Karpas-422 (cell line): ENCODE results near the gene SMYD3. TPM values are rescaled to one million over a fixed set of nuclear protein-coding genes. Genes with fewer than 3 reads are reported as not detected.

Experiments
- DNase-seq: peaks from one replicate; pipeline ENCODE4 v3.0.0-alpha.2; 2015
- H2AFZ ChIP-seq: fragments of 200-600 bp; sonication (generic); 2 replicates; pipeline ENCODE4 v1.6.1; 2014; ENCODE audit warnings: antibody characterized with exemption, low read length, mixed read lengths
- H3K27ac ChIP-seq: fragments of 200-600 bp; sonication (generic); 2 replicates; pipeline ENCODE4 v1.5.1; 2014; ENCODE audit warnings: mild to moderate bottlenecking, low read length, moderate library complexity
- H3K27me3 ChIP-seq: fragments of 200-600 bp; sonication (generic); 2 replicates; pipeline ENCODE4 v1.6.1; 2014; ENCODE audit warnings: low read length, mixed read lengths
- H3K36me3 ChIP-seq: fragments of 200-600 bp; sonication (generic); 2 replicates; pipeline ENCODE4 v1.6.1; 2014; ENCODE audit warnings: low read length, mixed read lengths; ENCODE audit not compliant: insufficient read depth
- H3K4me1 ChIP-seq: fragments of 200-600 bp; sonication (generic); 2 replicates; pipeline ENCODE4 v1.6.1; 2014; ENCODE audit warnings: mild to moderate bottlenecking, low read length, mixed read lengths
- H3K4me2 ChIP-seq: fragments of 200-600 bp; sonication (generic); 2 replicates; pipeline ENCODE4 v1.6.1; 2014; ENCODE audit warnings: low read length, low read depth, mild to moderate bottlenecking; ENCODE audit not compliant: poor library complexity, severe bottlenecking
- H3K4me3 ChIP-seq: fragments of 200-600 bp; sonication (generic); 2 replicates; pipeline ENCODE4 v1.5.1; 2014; ENCODE audit warnings: mild to moderate bottlenecking, antibody characterized with exemption, low read length, mixed read lengths
- H3K79me2 ChIP-seq: fragments of 200-600 bp; sonication (generic); 2 replicates; pipeline ENCODE4 v1.6.1; 2014; ENCODE audit warnings: mild to moderate bottlenecking, low read length, mixed read lengths
- H3K9ac ChIP-seq: fragments of 200-600 bp; sonication (generic); 2 replicates; pipeline ENCODE4 v1.6.0; 2014; ENCODE audit warnings: low read length
- H3K9me2 ChIP-seq: fragments of 200-600 bp; sonication (generic), shearing (Covaris generic); replicated peaks from 2 replicates; pipeline ENCODE4 v1.6.0; 2014; ENCODE audit warnings: mild to moderate bottlenecking, low read length, moderate library complexity; ENCODE audit not compliant: insufficient read depth
- H3K9me3 ChIP-seq: fragments of 300-700, 200-600 bp; sonication (generic); 2 replicates; pipeline ENCODE4 v1.6.1; 2014; ENCODE audit warnings: low read length, mixed read lengths
- H4K20me1 ChIP-seq: fragments of 200-600 bp; sonication (generic); 2 replicates; pipeline ENCODE4 v1.6.1; 2014; ENCODE audit warnings: mild to moderate bottlenecking, antibody characterized with exemption, low read length, low read depth; ENCODE audit not compliant: insufficient read depth
- total RNA-seq: library from RNA; depleted of rRNA; stranded (reverse); fragments of >200 nt; shearing (Covaris generic); gene quantifications from 2 replicates; pipeline ENCODE4 v1.2.3, GENCODE V29; 2014; ENCODE audit warnings: low replicate concordance

Gene SMYD3
- total RNA-seq, 1 experiment from 2014 or later = 67.1 TPM

DNA sequence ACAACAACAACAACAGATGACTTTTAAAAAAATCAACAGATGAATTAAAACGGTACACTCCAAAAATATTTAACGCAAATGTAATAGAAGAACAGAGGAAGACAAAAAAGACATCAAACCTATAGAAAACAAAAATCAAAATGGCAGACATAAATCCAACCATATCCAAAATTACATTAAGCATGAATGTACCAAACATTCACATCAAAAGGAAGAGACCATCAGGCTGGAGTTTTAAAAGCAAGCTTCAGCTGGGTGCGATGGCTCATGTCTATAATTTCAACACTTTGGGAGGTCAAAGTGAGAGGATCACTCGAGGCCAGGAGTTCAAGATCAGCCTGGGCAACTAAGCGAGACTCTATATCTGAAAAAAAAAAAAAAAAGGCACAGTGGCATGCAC, 116.2 kb downstream of the SMYD3 start:
- no peak for DNase-seq
- Histone ChIP-seq H3K79me2 (no peaks in the 10 kb centered on the region), H2AFZ (no peak overlapping the region), H3K9me2 (no peaks in the 10 kb centered on the region), H3K4me3 (no peak overlapping the region), H3K27ac (no peak overlapping the region), H4K20me1 (peaks cover 51% of the 10 kb centered on the region), H3K4me1 (no peaks in the 10 kb centered on the region), H3K9me3 (peaks cover 8% of the 10 kb centered on the region), H3K4me2 (no peak overlapping the region), H3K27me3 (no peaks in the 10 kb centered on the region), H3K36me3 (no peaks in the 10 kb centered on the region), H3K9ac (no peak overlapping the region)

DNA sequence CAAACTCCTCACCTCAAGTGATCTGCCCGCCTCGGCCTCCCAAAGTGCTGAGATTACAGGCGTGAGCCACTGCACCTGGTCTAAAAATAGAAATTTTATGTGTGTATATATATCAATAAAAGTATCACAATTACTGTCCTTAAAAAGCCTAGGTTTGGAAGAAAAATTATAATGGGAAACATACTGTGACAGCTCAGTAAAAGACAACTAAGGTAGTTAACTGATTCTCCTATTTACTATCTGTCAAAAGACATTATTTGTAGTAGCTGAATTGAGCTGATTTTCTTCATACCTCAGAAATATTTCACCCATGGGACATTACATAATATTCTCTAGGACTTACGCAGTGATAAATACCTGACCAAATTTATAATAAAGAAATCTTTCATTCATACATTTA, 122.5 kb downstream of the SMYD3 start:
- no peak for DNase-seq
- Histone ChIP-seq H3K4me3 (no peak overlapping the region), H3K9ac (no peak overlapping the region), H3K27me3 (no peaks in the 10 kb centered on the region), H3K9me2 (no peaks in the 10 kb centered on the region), H4K20me1 (peaks cover 66% of the 10 kb centered on the region), H3K79me2 (no peaks in the 10 kb centered on the region), H3K36me3 (no peaks in the 10 kb centered on the region), H3K27ac (no peak overlapping the region), H3K9me3 (no peaks in the 10 kb centered on the region), H3K4me1 (no peaks in the 10 kb centered on the region), H3K4me2 (no peak overlapping the region), H2AFZ (no peak overlapping the region)

DNA sequence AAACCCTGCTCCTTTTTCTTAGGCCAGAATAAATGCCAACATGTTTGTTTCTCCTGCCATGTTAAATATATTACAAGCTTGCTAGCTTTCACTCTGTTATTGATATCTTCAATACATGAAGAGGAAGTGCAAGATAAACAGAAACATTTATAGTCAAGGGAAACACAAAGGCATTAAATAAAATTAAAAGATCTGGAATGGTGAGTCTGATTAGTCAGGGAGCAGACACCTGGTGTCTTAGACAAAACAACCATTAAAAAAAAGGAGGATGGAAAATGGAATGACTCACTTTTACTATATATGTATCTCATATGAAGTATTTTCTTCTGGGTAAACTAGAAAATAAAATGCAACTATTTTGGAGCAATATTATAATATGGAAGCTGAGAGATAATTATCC, 123.3 kb downstream of the SMYD3 start:
- Histone ChIP-seq H3K27me3 (no peaks in the 10 kb centered on the region), H3K4me3 (no peak overlapping the region), H4K20me1 (peaks cover 69% of the 10 kb centered on the region), H3K79me2 (no peaks in the 10 kb centered on the region), H3K9ac (no peak overlapping the region), H3K36me3 (no peaks in the 10 kb centered on the region), H3K9me3 (no peaks in the 10 kb centered on the region), H3K4me1 (no peaks in the 10 kb centered on the region), H3K4me2 (no peak overlapping the region), H3K27ac (no peak overlapping the region), H2AFZ (no peak overlapping the region), H3K9me2 (no peaks in the 10 kb centered on the region)
- no peak for DNase-seq

DNA sequence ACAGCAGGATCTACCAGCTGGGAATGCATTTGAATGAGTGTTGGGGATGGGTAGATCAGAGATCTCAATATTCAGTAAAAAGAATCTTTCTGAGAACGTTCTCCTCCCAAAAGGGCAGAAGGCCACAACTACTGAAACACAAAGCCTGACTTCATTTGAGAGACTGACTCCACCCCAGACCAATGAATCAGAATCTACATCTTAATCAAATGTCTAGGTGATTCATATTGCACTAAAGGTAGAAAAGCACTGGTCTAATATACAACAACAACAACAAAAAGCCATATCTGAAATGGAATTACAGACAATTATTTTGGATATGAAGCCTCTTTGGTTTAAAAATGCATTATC, 123.9 kb downstream of the SMYD3 start:
- H3K4me2 ChIP-seq = no peak overlapping the region
- no peak overlapping the region for H3K27ac ChIP-seq
- no peak overlapping the region for H3K9ac ChIP-seq
- H3K4me3 ChIP-seq = no peak overlapping the region
- H3K4me1 ChIP-seq = no peaks in the 10 kb centered on the region
- DNase-seq = no peak
- no peaks in the 10 kb centered on the region for H3K79me2 ChIP-seq
- H3K36me3 ChIP-seq = no peaks in the 10 kb centered on the region
- no peaks in the 10 kb centered on the region for H3K9me3 ChIP-seq
- H4K20me1 ChIP-seq = peaks cover 69% of the 10 kb centered on the region
- H3K9me2 ChIP-seq = no peaks in the 10 kb centered on the region
- no peak overlapping the region for H2AFZ ChIP-seq
- no peaks in the 10 kb centered on the region for H3K27me3 ChIP-seq

DNA sequence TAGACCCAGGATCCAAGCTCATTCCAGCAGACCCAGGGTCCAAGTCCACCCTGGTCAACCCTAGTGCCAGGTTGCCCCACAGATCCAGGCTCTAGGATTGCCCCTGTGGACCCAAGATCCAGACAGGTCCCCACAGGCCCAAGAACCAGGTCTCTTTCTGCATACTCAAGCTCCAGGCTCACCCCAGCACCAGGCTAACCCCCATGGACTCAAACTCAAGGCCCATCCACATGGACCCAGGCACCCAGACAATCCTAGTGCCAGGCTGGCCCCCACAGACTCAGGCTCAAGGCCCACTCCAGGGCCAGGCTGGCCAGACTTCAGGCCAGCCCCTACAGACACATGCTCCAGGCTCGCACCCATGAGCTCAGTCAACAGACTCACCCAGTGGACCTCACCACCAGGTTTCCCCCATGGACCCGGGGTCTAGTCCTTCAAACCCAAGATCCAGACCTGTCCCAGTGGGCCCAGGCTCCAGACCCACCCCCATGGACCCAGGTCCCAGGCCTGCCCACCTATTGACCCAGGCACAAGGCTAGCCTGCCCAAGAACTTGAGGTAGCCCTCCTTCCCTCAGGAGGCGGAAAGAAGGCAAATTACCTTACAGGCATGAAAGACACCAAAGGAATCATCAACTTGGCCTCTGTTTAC, 124.4 kb downstream of the SMYD3 start:
- Histone ChIP-seq H3K4me3 (no peak overlapping the region), H3K9me3 (no peaks in the 10 kb centered on the region), H3K4me2 (no peak overlapping the region), H3K27me3 (no peaks in the 10 kb centered on the region), H2AFZ (no peak overlapping the region), H3K9me2 (no peaks in the 10 kb centered on the region), H3K27ac (no peak overlapping the region), H3K4me1 (no peaks in the 10 kb centered on the region), H3K36me3 (no peaks in the 10 kb centered on the region), H3K79me2 (no peaks in the 10 kb centered on the region), H3K9ac (no peak overlapping the region), H4K20me1 (peaks cover 74% of the 10 kb centered on the region)
- DNase-seq = no peak

DNA sequence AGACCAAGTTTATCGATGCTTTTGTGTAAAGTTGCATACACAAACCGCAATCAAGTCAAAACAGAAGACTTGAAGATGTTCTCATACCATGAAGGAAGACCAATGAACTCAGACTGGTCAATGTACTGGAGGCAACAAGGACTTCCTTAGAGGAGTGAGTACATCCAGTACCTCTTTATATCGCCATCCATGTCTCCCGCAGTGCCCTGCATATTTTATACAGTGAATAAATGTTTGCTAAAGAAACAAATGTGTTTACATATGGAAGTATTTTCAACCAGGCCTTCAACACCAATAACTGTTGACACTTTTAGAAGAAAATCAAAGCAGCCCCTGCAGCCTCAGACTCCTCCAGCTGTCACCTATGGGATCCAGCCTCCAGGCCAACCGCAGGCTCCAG, 125.6 kb downstream of the SMYD3 start:
- H3K79me2 ChIP-seq = no peaks in the 10 kb centered on the region
- no peak overlapping the region for H3K9ac ChIP-seq
- no peaks in the 10 kb centered on the region for H3K4me1 ChIP-seq
- no peak overlapping the region for H3K27ac ChIP-seq
- no peak overlapping the region for H3K4me3 ChIP-seq
- no peaks in the 10 kb centered on the region for H3K9me2 ChIP-seq
- peaks cover 67% of the 10 kb centered on the region for H4K20me1 ChIP-seq
- DNase-seq = no peak
- H2AFZ ChIP-seq = no peak overlapping the region
- no peaks in the 10 kb centered on the region for H3K27me3 ChIP-seq
- H3K36me3 ChIP-seq = no peaks in the 10 kb centered on the region
- no peak overlapping the region for H3K4me2 ChIP-seq
- no peaks in the 10 kb centered on the region for H3K9me3 ChIP-seq

DNA sequence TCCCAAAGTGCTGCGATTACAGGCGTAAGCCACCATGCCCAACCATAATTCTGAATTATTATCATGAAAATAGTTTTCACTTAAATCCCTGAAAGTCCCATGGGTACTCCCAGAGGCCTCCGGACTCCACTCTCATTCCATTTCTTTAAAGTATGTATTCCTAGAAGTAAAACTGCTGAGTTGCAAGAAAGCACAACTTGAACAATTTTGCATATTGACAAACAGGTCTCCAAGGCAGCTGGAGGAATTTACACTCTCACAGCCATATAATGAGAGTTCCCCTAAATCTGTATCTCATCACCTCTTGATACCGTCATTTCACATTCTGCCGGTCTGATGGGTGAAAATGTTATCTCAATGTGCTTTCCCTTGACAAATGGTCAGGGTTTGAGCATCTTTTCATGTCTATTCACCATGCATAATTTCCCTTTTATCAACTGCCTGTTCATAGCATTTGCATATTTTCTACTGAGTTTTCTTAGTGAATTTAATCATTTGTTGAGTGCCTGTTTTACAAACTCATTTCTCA, 129.4 kb downstream of the SMYD3 start:
- H3K9me3 ChIP-seq = no peaks in the 10 kb centered on the region
- H3K27me3 ChIP-seq = no peaks in the 10 kb centered on the region
- no peaks in the 10 kb centered on the region for H3K79me2 ChIP-seq
- DNase-seq = no peak
- no peak overlapping the region for H3K4me2 ChIP-seq
- H4K20me1 ChIP-seq = peaks cover 49% of the 10 kb centered on the region
- H3K9ac ChIP-seq = no peak overlapping the region
- H3K9me2 ChIP-seq = no peaks in the 10 kb centered on the region
- H3K36me3 ChIP-seq = no peaks in the 10 kb centered on the region
- H3K4me3 ChIP-seq = no peak overlapping the region
- H3K4me1 ChIP-seq = peaks cover under 1% of the 10 kb centered on the region; the same call in 1 of the 2 replicates
- H2AFZ ChIP-seq = no peak overlapping the region
- H3K27ac ChIP-seq = no peak overlapping the region

DNA sequence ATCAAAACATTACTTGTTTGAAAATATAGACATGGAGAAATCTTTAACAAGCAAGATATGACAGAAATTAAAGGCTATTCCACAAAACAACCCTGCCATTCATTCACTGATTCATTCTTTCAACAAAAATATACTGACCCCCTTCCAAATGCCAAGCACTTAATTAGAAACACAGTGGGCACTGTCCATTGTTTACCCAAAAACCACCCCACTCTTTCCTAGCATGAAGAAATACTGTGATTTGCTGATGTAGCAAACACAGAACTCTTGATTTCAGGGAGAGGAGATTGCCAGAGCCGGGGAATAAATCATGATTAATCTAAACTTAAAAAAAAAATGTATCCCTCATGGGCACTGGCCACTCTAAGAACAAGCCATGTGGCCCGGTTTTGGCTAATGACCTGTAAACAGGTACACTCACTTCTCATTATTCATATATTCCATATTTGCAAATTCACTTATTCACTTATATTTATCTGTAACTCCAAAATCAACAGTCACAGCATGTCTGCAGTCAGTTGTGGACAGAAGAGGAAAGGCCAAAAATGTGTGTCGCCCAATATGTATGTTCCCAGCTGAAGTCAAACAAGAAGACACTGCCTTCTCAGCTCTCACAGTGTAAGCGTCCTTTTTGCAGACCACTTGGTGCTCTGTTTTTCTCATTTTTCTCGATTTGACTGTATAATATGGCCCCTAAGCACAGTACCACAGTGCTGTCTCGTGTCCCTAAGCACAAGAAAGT, 133.1 kb downstream of the SMYD3 start:
- Histone ChIP-seq H2AFZ (no peak overlapping the region), H3K9me3 (no peaks in the 10 kb centered on the region), H3K27me3 (no peaks in the 10 kb centered on the region), H3K4me1 (peaks cover 4% of the 10 kb centered on the region; the same call in 1 of the 2 replicates), H3K9me2 (no peaks in the 10 kb centered on the region), H3K4me2 (no peak overlapping the region), H3K79me2 (no peaks in the 10 kb centered on the region), H4K20me1 (peaks cover 48% of the 10 kb centered on the region), H3K4me3 (no peak overlapping the region), H3K27ac (no peak overlapping the region), H3K36me3 (no peaks in the 10 kb centered on the region), H3K9ac (no peak overlapping the region)
- DNase-seq = no peak
